ENCODE data around the gene STAM.
A peak's percentile ranks its signal among the peaks of the same experiment; 100 is the strongest.
"Not testable (repeated sequence)": the region's sequence is repeated elsewhere in the genome, so short reads cannot be mapped to it uniquely, and the experiment has no call there.

The STAM gene

DNA sequence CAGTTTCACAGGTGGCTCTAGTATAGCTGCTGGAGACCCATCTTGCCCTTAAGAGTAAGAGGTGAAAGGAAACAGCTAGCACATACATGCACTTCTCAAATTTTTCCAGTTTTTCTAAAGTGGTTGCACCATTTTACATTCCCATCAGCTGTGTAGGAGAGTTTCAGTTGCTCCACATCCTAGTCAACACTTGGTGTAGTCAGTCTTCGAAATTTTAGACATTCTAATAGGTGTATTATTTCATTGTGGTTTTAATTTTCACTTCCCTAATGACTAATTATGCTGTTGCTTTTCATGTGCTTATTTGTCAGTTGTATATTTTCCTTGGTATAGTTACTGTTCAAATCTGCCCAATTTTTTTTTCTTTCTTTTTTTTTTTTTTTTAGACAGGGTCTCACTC, 17.3 kb upstream of the STAM start:
- H3K4me3 ChIP-seq (ENCODE audit: low read depth, low read length), result no peak overlapping the region
- no peak for DNase-seq (ENCODE audit: low read depth)
- TF ChIP-seq CTCF (IDR thresholded peaks at IDR 0.05; ENCODE audit: control insufficient read depth, extremely low read depth, insufficient read depth), result no peak

DNA sequence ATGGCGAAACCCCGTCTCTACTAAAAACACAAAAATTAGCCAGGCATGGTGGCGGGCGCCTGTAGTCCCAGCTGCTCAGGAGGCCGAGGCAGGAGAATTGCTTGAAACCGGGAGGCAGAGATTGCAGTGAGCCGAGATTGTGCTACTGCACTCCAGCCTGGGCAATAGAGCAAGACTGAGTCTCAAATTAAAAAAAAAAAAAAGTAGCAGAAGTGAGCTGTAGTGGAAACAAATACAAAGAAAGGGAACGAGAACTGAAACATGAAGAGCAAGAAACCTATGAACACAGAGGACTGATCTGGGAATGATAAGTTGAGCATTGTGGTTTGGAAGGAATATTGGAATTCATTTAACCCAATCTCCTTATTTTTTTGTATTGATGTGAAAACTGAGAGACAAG, 11.4 kb upstream of the STAM start:
- not testable (repeated sequence) for H3K4me3 ChIP-seq (ENCODE audit: low read depth, low read length); DNase-seq (ENCODE audit: low read depth)

- no peak for DNase-seq (ENCODE audit: low read depth)
- no peak overlapping the region for H3K4me3 ChIP-seq (ENCODE audit: low read depth, low read length)
- TF ChIP-seq CTCF (IDR thresholded peaks at IDR 0.05; ENCODE audit: control insufficient read depth, extremely low read depth, insufficient read depth), result no peak
These were observed 10.6 kb upstream of the STAM start for GRCh38 chr10:17633353-17633752.

DNA sequence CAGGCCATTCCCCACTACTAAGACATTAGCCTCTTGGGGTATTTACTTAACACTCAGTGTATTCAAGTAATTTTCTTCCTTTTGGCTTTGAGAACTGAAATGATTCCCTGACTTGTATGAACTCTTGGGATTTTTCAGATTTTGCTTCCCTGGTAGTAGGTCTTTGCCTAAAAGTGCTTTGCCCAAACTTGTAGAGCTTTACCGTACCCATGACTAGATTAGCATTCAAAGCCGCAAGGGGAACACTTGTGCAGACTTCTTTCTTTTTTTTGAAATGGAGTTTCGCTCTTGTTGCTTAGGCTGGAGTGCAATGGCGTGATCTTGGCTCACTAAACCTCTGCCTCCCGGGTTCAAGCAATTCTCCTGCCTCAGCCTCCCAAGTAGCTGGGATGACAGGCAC, 6.1 kb upstream of the STAM start:
- H3K4me3 ChIP-seq (ENCODE audit: low read depth, low read length), result no peak overlapping the region
- no peak for DNase-seq (ENCODE audit: low read depth)
- TF ChIP-seq CTCF (IDR thresholded peaks at IDR 0.05; ENCODE audit: control insufficient read depth, extremely low read depth, insufficient read depth), result no peak

GRCh38 chr10:17640331-17640816, 3.6 kb upstream of the STAM start:
- no peak overlapping the region for H3K4me3 ChIP-seq (ENCODE audit: low read depth, low read length)
- TF ChIP-seq CTCF (IDR thresholded peaks at IDR 0.05; ENCODE audit: control insufficient read depth, extremely low read depth, insufficient read depth), result no peak
- no peak for DNase-seq (ENCODE audit: low read depth)

DNA sequence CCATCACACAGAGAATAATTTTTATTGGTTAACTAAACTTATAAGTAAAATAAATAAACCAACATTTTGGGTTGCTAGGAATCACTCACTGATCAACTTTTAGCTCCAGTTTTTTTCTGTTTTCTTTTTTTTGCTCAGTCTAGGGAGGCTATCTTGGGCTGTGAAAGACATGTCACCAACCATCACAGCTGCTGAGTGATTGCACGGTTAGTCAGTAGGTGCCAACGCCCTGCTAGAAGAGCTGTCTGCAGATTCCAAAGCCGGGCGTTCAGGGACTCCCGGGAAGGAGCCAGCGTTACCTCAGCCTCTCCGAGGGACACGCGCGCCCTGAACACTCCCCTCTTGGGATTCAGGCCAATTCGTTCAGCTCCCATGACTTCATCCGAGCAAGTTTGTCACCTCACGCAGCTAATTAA, 604 bp upstream of the STAM start:
- DNase-seq (ENCODE audit: low read depth), result no peak
- no peak for TF ChIP-seq CTCF (IDR thresholded peaks at IDR 0.05; ENCODE audit: control insufficient read depth, extremely low read depth, insufficient read depth)
- H3K4me3 ChIP-seq (ENCODE audit: low read depth, low read length), result peak overlapping the region; percentile 98

GRCh38 chr10:17644485-17644943, 563 bp downstream of the STAM start:
- peak overlapping the region; percentile 98 for H3K4me3 ChIP-seq (ENCODE audit: low read depth, low read length)
- no peak for DNase-seq (ENCODE audit: low read depth)
- no peak for TF ChIP-seq CTCF (IDR thresholded peaks at IDR 0.05; ENCODE audit: control insufficient read depth, extremely low read depth, insufficient read depth)
